Transverse colon (tissue), 4 donors: ENCODE results near the gene GBGT1. TPM values are rescaled to one million over a fixed set of nuclear protein-coding genes. Genes with fewer than 3 reads are reported as not detected.

ENCODE experiments used
- DNase-seq: peaks from one replicate; pipeline ENCODE4 v3.0.0-alpha.2; 2019
- H3K27ac ChIP-seq, 4 donors: fragments of 200-600 bp; sonication (generic); 2 replicates each; pipeline ENCODE4 v1.5.1; 2016 to 2018; ENCODE audit warnings: inconsistent platforms in 4 of 4
- H3K27me3 ChIP-seq: fragments of 200-600 bp; sonication (generic); 2 replicates; pipeline ENCODE4 v1.5.1; 2017; ENCODE audit warnings: inconsistent platforms
- H3K36me3 ChIP-seq, 4 donors: fragments of 200-600 bp; sonication (generic); 2 replicates each; pipeline ENCODE4 v1.5.1; 2017 to 2019; ENCODE audit warnings: inconsistent platforms in 4 of 4
- H3K4me1 ChIP-seq, 4 donors: fragments of 200-600 bp; sonication (generic); 2 replicates each; pipeline ENCODE4 v1.5.1; 2017 to 2020; ENCODE audit warnings: inconsistent platforms in 4 of 4
- H3K4me3 ChIP-seq, 4 donors: fragments of 200-600 bp; sonication (generic); 1 replicate in 1 of 4; 2 replicates in 3 of 4; pipeline versions ENCODE4 v1.5.1 to v1.6.1; 2017 to 2019; ENCODE audit warnings: inconsistent platforms in 4 of 4
- H3K9me3 ChIP-seq, 2 donors: fragments of 200-600 bp; sonication (generic); 2 replicates each; pipeline ENCODE4 v1.5.1; 2017 to 2019; ENCODE audit warnings: inconsistent platforms in 2 of 2
- CTCF ChIP-seq, 5 experiments: fragments of 200-600 bp in 3 of 5; fragments of 450-650 bp in 2 of 5; sonication (generic) in 3 of 5; IDR thresholded peaks; 1 replicate in 2 of 5; 2 replicates in 3 of 5; pipeline ENCODE4 v1.5.1; 2016 to 2017; ENCODE audit warnings: antibody characterized with exemption in 5 of 5, inconsistent platforms in 3 of 5, mild to moderate bottlenecking in 2 of 5, moderate library complexity in 1 of 5
- EP300 ChIP-seq: sonication (generic); formaldehyde crosslinking; IDR thresholded peaks from one replicate; pipeline ENCODE4 v1.6.1; 2017; ENCODE audit warnings: antibody characterized with exemption, low read depth
- POLR2A ChIP-seq: fragments of 450-650 bp; IDR thresholded peaks from one replicate; pipeline ENCODE4 v1.6.1; 2016; ENCODE audit warnings: antibody characterized with exemption, mild to moderate bottlenecking, moderate library complexity
- POLR2AphosphoS5 ChIP-seq, 3 donors: sonication (generic); formaldehyde crosslinking; IDR thresholded peaks; one replicate each; pipeline ENCODE4 v1.6.1; 2016; ENCODE audit warnings: antibody characterized with exemption in 3 of 3
- WGBS, 2 donors: methylation state at CpG; one replicate each; pipeline ENCODE4 v1.1.5; 2018; ENCODE audit warnings: low coverage in 1 of 2; 5-methylcytosine and 5-hydroxymethylcytosine counted together
- in situ Hi-C, 4 donors: fragments of 200-750 bp; cut with MboI; loops; one replicate each; pipeline versions ENCODE4 v1.15.0 to v1.15.1; 2017; ENCODE audit warnings: low sequenced_read_pairs in 3 of 4, low pct_ligation_motif_present in 1 of 4, low pct_unique_long_range_greater_than_20kb in 1 of 4
- intact Hi-C: fragments of 100-400 bp; cut with DNase I; formaldehyde crosslinking; loops from one replicate; pipeline ENCODE4 v1.15.1; 2023; ENCODE audit warnings: low total_unique reads
- total RNA-seq, 4 donors: library from RNA; depleted of rRNA; stranded (reverse); fragments of >200 nt; gene quantifications; one replicate each; pipeline ENCODE4 v1.1.0, GENCODE V29; 2016

Gene GBGT1
- total RNA-seq, 4 donors from 2014 or later: 4.1 to 15.7 (median 11.8) TPM

DNA sequence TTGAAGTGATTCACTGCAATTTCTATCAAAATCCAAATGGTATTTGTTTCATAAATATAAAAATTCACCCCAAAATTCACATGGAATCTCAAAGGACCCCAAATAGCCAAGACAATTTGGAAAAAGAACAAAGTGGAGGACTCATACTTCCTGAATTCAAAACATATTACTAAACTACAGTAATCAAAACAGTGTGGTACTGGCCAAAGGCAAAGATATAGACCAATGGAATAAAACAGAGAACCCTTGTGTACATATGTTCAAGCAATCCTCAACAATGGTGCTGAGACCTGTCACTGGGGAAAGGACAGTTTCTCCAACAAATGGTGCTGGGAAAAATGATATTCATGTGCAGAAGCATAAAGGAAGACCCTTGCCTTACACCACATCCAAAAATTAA is 31.3 kb upstream of the GBGT1 start:
- Histone ChIP-seq H3K36me3 (no peaks in the 10 kb centered on the region), H3K27me3 (peaks cover 24% of the 10 kb centered on the region), H3K9me3 (no peaks in the 10 kb centered on the region), H3K4me3 (no peak overlapping the region), H3K27ac (no peak overlapping the region), H3K4me1 (no peaks in the 10 kb centered on the region)
- DNase-seq: no peak
- intact Hi-C loops: no loop called here
- TF ChIP-seq CTCF (IDR thresholded peaks at IDR 0.05) (no peak), EP300 (no peak), POLR2A (no peak), POLR2AphosphoS5 (IDR thresholded peaks at IDR 0.05) (no peak)
- in situ Hi-C loops: loop anchor here in 1 of 4 donors (25.0 kb wide), 1 partner anchor 292 kb away; the partner anchor contains the start of gene SLC2A6

- 80 to 82% methylated on average over 4 of the region's 4 CpGs for WGBS, 2 donors
- no peak for DNase-seq
- in situ Hi-C loops: loop anchor here in 1 of 4 donors (25.0 kb wide), 1 partner anchor 293 kb away; the partner anchor contains the start of gene SLC2A6
- H3K36me3 ChIP-seq: no peaks in the 10 kb centered on the region
- H3K4me1 ChIP-seq: no peaks in the 10 kb centered on the region
- no peak for TF ChIP-seq CTCF (IDR thresholded peaks at IDR 0.05)
- TF ChIP-seq EP300: no peak
- TF ChIP-seq POLR2A: no peak
- no peak for TF ChIP-seq POLR2AphosphoS5 (IDR thresholded peaks at IDR 0.05)
- no peak overlapping the region for H3K4me3 ChIP-seq
- no peaks in the 10 kb centered on the region for H3K9me3 ChIP-seq
- H3K27me3 ChIP-seq: peaks cover 24% of the 10 kb centered on the region
- H3K27ac ChIP-seq: no peak overlapping the region
- intact Hi-C loops: no loop called here
These were observed 30.9 kb upstream of the GBGT1 start for GRCh38 chr9:133194597-133194996.

- 43% methylated on average over 7 of the region's 7 CpGs; no CpG with 5 or more reads in 1 of the 2 donors for WGBS, 2 donors
- H3K36me3 ChIP-seq: no peaks in the 10 kb centered on the region
- H3K4me3 ChIP-seq: no peak overlapping the region
- H3K27ac ChIP-seq: no peak overlapping the region
- no peak for TF ChIP-seq CTCF (IDR thresholded peaks at IDR 0.05)
- TF ChIP-seq EP300: no peak
- TF ChIP-seq POLR2A: no peak
- TF ChIP-seq POLR2AphosphoS5 (IDR thresholded peaks at IDR 0.05): no peak
- no peaks in the 10 kb centered on the region for H3K9me3 ChIP-seq
- no peaks in the 10 kb centered on the region for H3K4me1 ChIP-seq
- no peak for DNase-seq
- peaks cover 24% of the 10 kb centered on the region for H3K27me3 ChIP-seq
- in situ Hi-C loops: loop anchor here in 1 of 4 donors (25.0 kb wide), 1 partner anchor 295 kb away; the partner anchor contains the start of gene SLC2A6
- intact Hi-C loops: no loop called here
These were observed 28.3 kb upstream of the GBGT1 start for GRCh38 chr9:133191989-133192388.

- intact Hi-C loops: loop anchor here (10.0 kb wide), 1 partner anchor 295 kb away; no protein-coding TSS in a partner anchor
- in situ Hi-C loops: loop anchor here (5.0 to 25.0 kb wide), 4 partner anchors 132 to 297 kb away; partner anchors contain the start of gene SLC2A6 (in 1 of the 4)
These were observed 26.1 kb upstream of the GBGT1 start for GRCh38 chr9:133189826-133190225.

More at GRCh38 chr9:133189826-133190225, 26.1 kb upstream of the GBGT1 start:
- DNase-seq: no peak
- TF ChIP-seq EP300 (no peak), POLR2A (no peak), POLR2AphosphoS5 (IDR thresholded peaks at IDR 0.05) (no peak), CTCF (IDR thresholded peaks at IDR 0.05) (no peak)
- peaks cover 19% of the 10 kb centered on the region for H3K27me3 ChIP-seq
- no peaks in the 10 kb centered on the region for H3K36me3 ChIP-seq
- no peaks in the 10 kb centered on the region for H3K9me3 ChIP-seq
- peaks cover 0 to 7% (median 1%) of the 10 kb centered on the region in 4 donors for H3K4me1 ChIP-seq
- no peak overlapping the region for H3K4me3 ChIP-seq
- WGBS, 2 donors: 78 to 98% methylated on average over 6 to 8 of the region's 8 CpGs
- no peak overlapping the region for H3K27ac ChIP-seq
